Panc1 (cell line): ENCODE measurements around the gene WDHD1. TPM values are rescaled to one million over a fixed set of nuclear protein-coding genes. Genes with fewer than 3 reads are reported as not detected.

Source experiments
- ATAC-seq: fragments of 200-7000 bp; cut with Tn5 transposase; 2 replicates; pipeline ENCODE4 v1.9.1; 2020; ENCODE audit warnings: mild to moderate bottlenecking, moderate library complexity
- BruUV-seq: library from RNA; stranded (reverse); fragments of 400-500 nt; replicated peaks from 2 replicates; lab custom pipeline; 2021; lab: Mats Ljungman, UMichigan
- CTCF ChIA-PET: fragments of 300-600 bp; sonication (Branson Sonifier 250); formaldehyde crosslinking; loops from one replicate; lab custom pipeline; 2022; ENCODE audit warnings: antibody characterized with exemption; lab: Charles Lee
- POLR2A ChIA-PET: fragments of 300-600 bp; sonication (Branson Sonifier 250); formaldehyde crosslinking; loops from one replicate; lab custom pipeline; 2022; ENCODE audit warnings: antibody characterized with exemption; lab: Charles Lee
- DNase-seq: peaks from one replicate; pipeline ENCODE4 v3.0.0-alpha.2; 2010; ENCODE audit warnings: low read depth, low spot score
- H3K27ac ChIP-seq: 2 replicates; pipeline ENCODE4 v1.5.1; 2011; ENCODE audit warnings: mild to moderate bottlenecking, low read length, inconsistent platforms
- H3K27me3 ChIP-seq: fragments of 200-500 bp; sonication (Bioruptor generic); 2 replicates; pipeline ENCODE4 v1.6.0; 2014; ENCODE audit warnings: low read length, inconsistent platforms; ENCODE audit not compliant: control insufficient read depth, insufficient read depth
- H3K36me3 ChIP-seq: fragments of 200-500 bp; sonication (Bioruptor generic); 2 replicates; pipeline ENCODE4 v1.5.1; 2014; ENCODE audit warnings: inconsistent platforms, mild to moderate bottlenecking, low read length, moderate library complexity; ENCODE audit not compliant: control insufficient read depth, insufficient read depth
- H3K4me1 ChIP-seq: 2 replicates; pipeline ENCODE4 v1.5.1; 2011; ENCODE audit warnings: inconsistent platforms, mild to moderate bottlenecking, low read length, moderate library complexity; ENCODE audit not compliant: control insufficient read depth, insufficient read depth
- H3K4me3 ChIP-seq, 2 experiments: 2 replicates each; pipeline ENCODE4 v1.5.1; 2011 to 2012; ENCODE audit warnings: low read depth in 2 of 2, low read length in 2 of 2, mild to moderate bottlenecking in 2 of 2, inconsistent platforms in 1 of 2, moderate library complexity in 1 of 2
- H3K9me3 ChIP-seq: fragments of 200-500 bp; sonication (Bioruptor generic); 2 replicates; pipeline ENCODE4 v1.5.1; 2014; ENCODE audit warnings: low read depth, mild to moderate bottlenecking, inconsistent platforms, low read length, moderate library complexity; ENCODE audit not compliant: control insufficient read depth, insufficient read depth
- POLR2AphosphoS5 ChIP-seq: IDR thresholded peaks from 2 replicates; pipeline ENCODE4 v1.6.1; 2012; ENCODE audit warnings: mild to moderate bottlenecking, low read depth, low read length, moderate library complexity
- SIN3A ChIP-seq: IDR thresholded peaks from 2 replicates; pipeline ENCODE4 v1.6.1; 2012; ENCODE audit warnings: low read depth, mild to moderate bottlenecking, low read length, moderate library complexity, borderline replicate concordance; ENCODE audit not compliant: insufficient read depth
- TCF7L2 ChIP-seq: IDR thresholded peaks from 2 replicates; pipeline ENCODE4 v1.6.1; 2011; ENCODE audit warnings: mild to moderate bottlenecking, low read depth, low read length, inconsistent platforms
- in situ Hi-C: cut with HindIII; loops from 2 replicates; pipeline ENCODE4 v1.10.0; 2016; ENCODE audit warnings: low sequenced_read_pairs, low pct_unique_long_range_greater_than_20kb
- intact Hi-C: fragments of 100-400 bp; cut with micrococcal nuclease; formaldehyde crosslinking; loops from one replicate; pipeline ENCODE4 v1.10.0; 2022; ENCODE audit not compliant: unreplicated experiment
- total RNA-seq: library from RNA; stranded (reverse); gene quantifications from one replicate; pipeline ENCODE4 v1.2.1, GENCODE V29; 2021; ENCODE audit not compliant: unreplicated experiment
- TF ChIP-seq, protein P1 (sequence below), 2 experiments: IDR thresholded peaks; 2 replicates each; pipeline ENCODE4 v1.6.1; 2011 to 2012; ENCODE audit warnings: low read depth in 2 of 2, control low read depth in 1 of 2, low read length in 1 of 2, mild to moderate bottlenecking in 1 of 2, moderate library complexity in 1 of 2; ENCODE audit not compliant: insufficient read depth in 1 of 2
- TF ChIP-seq, protein P2 (sequence below): fragments of 450-650 bp; IDR thresholded peaks from 2 replicates; pipeline ENCODE4 v1.5.1; 2017; ENCODE audit warnings: mild to moderate bottlenecking

Gene WDHD1
- total RNA-seq, 1 experiment from 2014 or later, result 21.7 TPM

DNA sequence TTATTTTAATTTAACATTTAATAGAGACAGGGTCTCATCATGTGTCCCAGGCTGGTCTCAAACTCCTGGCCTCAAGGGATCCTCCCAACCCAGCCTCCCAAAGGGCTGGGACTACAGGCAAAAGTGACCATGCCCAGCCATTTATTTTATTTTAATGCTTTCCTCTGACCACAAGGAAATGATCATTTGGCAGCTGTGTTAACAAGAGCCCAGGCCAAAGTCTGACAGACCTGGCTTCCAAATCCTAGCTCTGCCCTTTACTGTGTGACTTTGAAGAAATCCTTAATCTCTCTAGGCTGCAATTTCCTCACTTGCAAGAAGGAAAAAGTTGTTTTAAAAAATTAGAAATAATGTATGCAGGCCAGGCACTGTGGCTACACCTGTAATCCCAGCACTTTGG lies 107.6 kb downstream of the WDHD1 start:
- ChIA-PET POLR2A (no interaction called here), CTCF (no interaction called here)
- Histone ChIP-seq H3K4me1 (no peaks in the 10 kb centered on the region), H3K9me3 (no peaks in the 10 kb centered on the region), H3K27me3 (no peaks in the 10 kb centered on the region), H3K4me3 (no peak overlapping the region), H3K36me3 (no peaks in the 10 kb centered on the region), H3K27ac (no peak overlapping the region)
- DNase-seq (no peak), ATAC-seq (no peak)
- TF ChIP-seq, protein P1, sequence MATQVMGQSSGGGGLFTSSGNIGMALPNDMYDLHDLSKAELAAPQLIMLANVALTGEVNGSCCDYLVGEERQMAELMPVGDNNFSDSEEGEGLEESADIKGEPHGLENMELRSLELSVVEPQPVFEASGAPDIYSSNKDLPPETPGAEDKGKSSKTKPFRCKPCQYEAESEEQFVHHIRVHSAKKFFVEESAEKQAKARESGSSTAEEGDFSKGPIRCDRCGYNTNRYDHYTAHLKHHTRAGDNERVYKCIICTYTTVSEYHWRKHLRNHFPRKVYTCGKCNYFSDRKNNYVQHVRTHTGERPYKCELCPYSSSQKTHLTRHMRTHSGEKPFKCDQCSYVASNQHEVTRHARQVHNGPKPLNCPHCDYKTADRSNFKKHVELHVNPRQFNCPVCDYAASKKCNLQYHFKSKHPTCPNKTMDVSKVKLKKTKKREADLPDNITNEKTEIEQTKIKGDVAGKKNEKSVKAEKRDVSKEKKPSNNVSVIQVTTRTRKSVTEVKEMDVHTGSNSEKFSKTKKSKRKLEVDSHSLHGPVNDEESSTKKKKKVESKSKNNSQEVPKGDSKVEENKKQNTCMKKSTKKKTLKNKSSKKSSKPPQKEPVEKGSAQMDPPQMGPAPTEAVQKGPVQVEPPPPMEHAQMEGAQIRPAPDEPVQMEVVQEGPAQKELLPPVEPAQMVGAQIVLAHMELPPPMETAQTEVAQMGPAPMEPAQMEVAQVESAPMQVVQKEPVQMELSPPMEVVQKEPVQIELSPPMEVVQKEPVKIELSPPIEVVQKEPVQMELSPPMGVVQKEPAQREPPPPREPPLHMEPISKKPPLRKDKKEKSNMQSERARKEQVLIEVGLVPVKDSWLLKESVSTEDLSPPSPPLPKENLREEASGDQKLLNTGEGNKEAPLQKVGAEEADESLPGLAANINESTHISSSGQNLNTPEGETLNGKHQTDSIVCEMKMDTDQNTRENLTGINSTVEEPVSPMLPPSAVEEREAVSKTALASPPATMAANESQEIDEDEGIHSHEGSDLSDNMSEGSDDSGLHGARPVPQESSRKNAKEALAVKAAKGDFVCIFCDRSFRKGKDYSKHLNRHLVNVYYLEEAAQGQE (IDR thresholded peaks at IDR 0.05; ENCODE audit: insufficient read depth in 1 of 2, low read depth in 2 of 2, low read length in 1 of 2), result no peak
- intact Hi-C loops (no loop called here), in situ Hi-C loops (no loop called here)
- BruUV-seq, result no TSS peak

DNA sequence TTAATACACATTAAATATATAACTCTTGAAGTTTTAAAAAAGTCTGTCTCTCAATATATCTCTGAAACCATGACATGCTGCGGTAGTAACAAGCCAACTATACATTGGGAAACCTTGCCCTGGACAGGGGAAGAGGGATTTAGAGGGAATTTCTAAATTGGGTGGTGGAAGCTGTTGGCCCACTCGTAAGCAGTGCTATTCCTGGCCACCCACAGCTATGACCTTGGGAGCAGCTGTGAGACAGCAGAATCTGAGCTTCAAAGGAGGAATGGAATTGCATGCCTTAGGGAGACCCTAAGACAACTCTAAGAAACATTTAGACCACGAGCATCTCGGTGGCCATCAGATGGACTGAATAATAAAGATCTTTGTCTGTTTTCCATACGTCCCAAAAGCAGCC lies 108.5 kb downstream of the WDHD1 start:
- DNase-seq (no peak), ATAC-seq (no peak)
- no peak for TF ChIP-seq TCF7L2
- no peak for TF ChIP-seq SIN3A
- TF ChIP-seq, protein P1 (IDR thresholded peaks at IDR 0.05; ENCODE audit: insufficient read depth in 1 of 2, low read depth in 2 of 2, low read length in 1 of 2), result no peak
- no peak for TF ChIP-seq POLR2AphosphoS5
- TF ChIP-seq, protein P2, sequence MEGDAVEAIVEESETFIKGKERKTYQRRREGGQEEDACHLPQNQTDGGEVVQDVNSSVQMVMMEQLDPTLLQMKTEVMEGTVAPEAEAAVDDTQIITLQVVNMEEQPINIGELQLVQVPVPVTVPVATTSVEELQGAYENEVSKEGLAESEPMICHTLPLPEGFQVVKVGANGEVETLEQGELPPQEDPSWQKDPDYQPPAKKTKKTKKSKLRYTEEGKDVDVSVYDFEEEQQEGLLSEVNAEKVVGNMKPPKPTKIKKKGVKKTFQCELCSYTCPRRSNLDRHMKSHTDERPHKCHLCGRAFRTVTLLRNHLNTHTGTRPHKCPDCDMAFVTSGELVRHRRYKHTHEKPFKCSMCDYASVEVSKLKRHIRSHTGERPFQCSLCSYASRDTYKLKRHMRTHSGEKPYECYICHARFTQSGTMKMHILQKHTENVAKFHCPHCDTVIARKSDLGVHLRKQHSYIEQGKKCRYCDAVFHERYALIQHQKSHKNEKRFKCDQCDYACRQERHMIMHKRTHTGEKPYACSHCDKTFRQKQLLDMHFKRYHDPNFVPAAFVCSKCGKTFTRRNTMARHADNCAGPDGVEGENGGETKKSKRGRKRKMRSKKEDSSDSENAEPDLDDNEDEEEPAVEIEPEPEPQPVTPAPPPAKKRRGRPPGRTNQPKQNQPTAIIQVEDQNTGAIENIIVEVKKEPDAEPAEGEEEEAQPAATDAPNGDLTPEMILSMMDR, result no peak
- Histone ChIP-seq H3K27ac (no peak overlapping the region), H3K9me3 (no peaks in the 10 kb centered on the region), H3K36me3 (no peaks in the 10 kb centered on the region), H3K4me1 (no peaks in the 10 kb centered on the region), H3K27me3 (no peaks in the 10 kb centered on the region), H3K4me3 (no peak overlapping the region)
- ChIA-PET POLR2A (no interaction called here), CTCF (no interaction called here)
- in situ Hi-C loops (no loop called here), intact Hi-C loops (no loop called here)
- no TSS peak for BruUV-seq
